ENCODE data around the gene C17orf114.
"Not testable (repeated sequence)": the region's sequence is repeated elsewhere in the genome, so short reads cannot be mapped to it uniquely, and the experiment has no call there.

The C17orf114 gene

GRCh38 chr17:4802228-4802627, at the start of gene C17orf114:
Gene C17orf114, minus strand, starts transcription at chr17:4802328.
- no peak for DNase-seq

- DNase-seq = no peak
These were observed 49.0 kb upstream of the C17orf114 start for GRCh38 chr17:4851084-4851483.

- DNase-seq = no peak
These were observed 48.1 kb upstream of the C17orf114 start for GRCh38 chr17:4850246-4850645.

- DNase-seq = no peak
These were observed 46.9 kb upstream of the C17orf114 start for GRCh38 chr17:4849011-4849536.

- no peak for DNase-seq
These were observed 44.7 kb upstream of the C17orf114 start for GRCh38 chr17:4846635-4847390.

GRCh38 chr17:4845118-4845517, 43.0 kb upstream of the C17orf114 start:
- DNase-seq = no peak

GRCh38 chr17:4843321-4844000, 41.3 kb upstream of the C17orf114 start:
- DNase-seq = no peak

- no peak for DNase-seq
These were observed 40.2 kb upstream of the C17orf114 start for GRCh38 chr17:4842376-4842775.

- DNase-seq = no peak
These were observed 38.7 kb upstream of the C17orf114 start for GRCh38 chr17:4840893-4841242.

GRCh38 chr17:4839965-4840892, 38.1 kb upstream of the C17orf114 start:
- no peak for DNase-seq

GRCh38 chr17:4839221-4839620, 37.1 kb upstream of the C17orf114 start:
- DNase-seq = no peak

GRCh38 chr17:4838309-4838785, 36.2 kb upstream of the C17orf114 start:
- no peak for DNase-seq

- DNase-seq = no peak
These were observed 35.6 kb upstream of the C17orf114 start for GRCh38 chr17:4837471-4838308.

- no peak for DNase-seq
These were observed 34.1 kb upstream of the C17orf114 start for GRCh38 chr17:4836221-4836620.

GRCh38 chr17:4834681-4835020, 32.5 kb upstream of the C17orf114 start:
- DNase-seq = no peak

GRCh38 chr17:4833941-4834680, 32.0 kb upstream of the C17orf114 start:
- DNase-seq = no peak

- DNase-seq = peak; percentile 51
These were observed 31.2 kb upstream of the C17orf114 start, which contains the start of gene MINK1 for GRCh38 chr17:4833178-4833940. Gene MINK1, plus strand, starts transcription at chr17:4833340. Its CDS starts 244 bp downstream, at chr17:4833584.

GRCh38 chr17:4832829-4833177, 30.7 kb upstream of the C17orf114 start:
- not testable (repeated sequence) for DNase-seq

GRCh38 chr17:4827399-4827798, 25.3 kb upstream of the C17orf114 start:
- no peak for DNase-seq

GRCh38 chr17:4823373-4824089, 21.4 kb upstream of the C17orf114 start:
- DNase-seq = no peak
